ENCODE measurements around the gene HYAL4.
"Not testable (repeated sequence)": the region's sequence is repeated elsewhere in the genome, so short reads cannot be mapped to it uniquely, and the experiment has no call there.

Gene HYAL4

GRCh38 chr7:123847868-123848267 is 2.9 kb downstream of the HYAL4 start:
- no peak overlapping the region for H3K27ac ChIP-seq
- TF ChIP-seq ZFX (IDR thresholded peaks at IDR 0.05; ENCODE audit: borderline replicate concordance) (no peak), CTCF (IDR thresholded peaks at IDR 0.05) (no peak)

- H3K27ac ChIP-seq: no peak overlapping the region
- TF ChIP-seq ZFX (IDR thresholded peaks at IDR 0.05; ENCODE audit: borderline replicate concordance): no peak
- no peak for TF ChIP-seq CTCF (IDR thresholded peaks at IDR 0.05)
Observed at GRCh38 chr7:123849855-123850254, 4.9 kb downstream of the HYAL4 start.

GRCh38 chr7:123851404-123851803 is 6.4 kb downstream of the HYAL4 start:
- H3K27ac ChIP-seq: not testable (repeated sequence)

GRCh38 chr7:123854291-123854690 is 9.3 kb downstream of the HYAL4 start:
- H3K27ac ChIP-seq: not testable (repeated sequence)

GRCh38 chr7:123856428-123856827 is 11.5 kb downstream of the HYAL4 start:
- H3K27ac ChIP-seq: not testable (repeated sequence)

GRCh38 chr7:123860848-123861247 is 15.9 kb downstream of the HYAL4 start:
- TF ChIP-seq CTCF (IDR thresholded peaks at IDR 0.05) (no peak), ZFX (IDR thresholded peaks at IDR 0.05; ENCODE audit: borderline replicate concordance) (no peak)
- no peak overlapping the region for H3K27ac ChIP-seq

GRCh38 chr7:123862775-123863174 is 17.8 kb downstream of the HYAL4 start:
- TF ChIP-seq ZFX (IDR thresholded peaks at IDR 0.05; ENCODE audit: borderline replicate concordance) (no peak), CTCF (IDR thresholded peaks at IDR 0.05) (no peak)
- no peak overlapping the region for H3K27ac ChIP-seq

- H3K27ac ChIP-seq: no peak overlapping the region
- no peak for TF ChIP-seq CTCF (IDR thresholded peaks at IDR 0.05)
Observed at GRCh38 chr7:123863461-123863860, 18.5 kb downstream of the HYAL4 start.

GRCh38 chr7:123864012-123864411 is 19.0 kb downstream of the HYAL4 start:
- no peak overlapping the region for H3K27ac ChIP-seq
- no peak for TF ChIP-seq CTCF (IDR thresholded peaks at IDR 0.05)
- no peak for TF ChIP-seq ZFX (IDR thresholded peaks at IDR 0.05; ENCODE audit: borderline replicate concordance)
